ENCODE measurements around the gene GJC3. TPM values are rescaled to one million over a fixed set of nuclear protein-coding genes. Genes with fewer than 3 reads are reported as not detected.
A peak's percentile ranks its signal among the peaks of the same experiment; 100 is the strongest.

The GJC3 gene, protein sequence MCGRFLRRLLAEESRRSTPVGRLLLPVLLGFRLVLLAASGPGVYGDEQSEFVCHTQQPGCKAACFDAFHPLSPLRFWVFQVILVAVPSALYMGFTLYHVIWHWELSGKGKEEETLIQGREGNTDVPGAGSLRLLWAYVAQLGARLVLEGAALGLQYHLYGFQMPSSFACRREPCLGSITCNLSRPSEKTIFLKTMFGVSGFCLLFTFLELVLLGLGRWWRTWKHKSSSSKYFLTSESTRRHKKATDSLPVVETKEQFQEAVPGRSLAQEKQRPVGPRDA
- total RNA-seq: not detected
- total RNA-seq (2013): not detected

DNA sequence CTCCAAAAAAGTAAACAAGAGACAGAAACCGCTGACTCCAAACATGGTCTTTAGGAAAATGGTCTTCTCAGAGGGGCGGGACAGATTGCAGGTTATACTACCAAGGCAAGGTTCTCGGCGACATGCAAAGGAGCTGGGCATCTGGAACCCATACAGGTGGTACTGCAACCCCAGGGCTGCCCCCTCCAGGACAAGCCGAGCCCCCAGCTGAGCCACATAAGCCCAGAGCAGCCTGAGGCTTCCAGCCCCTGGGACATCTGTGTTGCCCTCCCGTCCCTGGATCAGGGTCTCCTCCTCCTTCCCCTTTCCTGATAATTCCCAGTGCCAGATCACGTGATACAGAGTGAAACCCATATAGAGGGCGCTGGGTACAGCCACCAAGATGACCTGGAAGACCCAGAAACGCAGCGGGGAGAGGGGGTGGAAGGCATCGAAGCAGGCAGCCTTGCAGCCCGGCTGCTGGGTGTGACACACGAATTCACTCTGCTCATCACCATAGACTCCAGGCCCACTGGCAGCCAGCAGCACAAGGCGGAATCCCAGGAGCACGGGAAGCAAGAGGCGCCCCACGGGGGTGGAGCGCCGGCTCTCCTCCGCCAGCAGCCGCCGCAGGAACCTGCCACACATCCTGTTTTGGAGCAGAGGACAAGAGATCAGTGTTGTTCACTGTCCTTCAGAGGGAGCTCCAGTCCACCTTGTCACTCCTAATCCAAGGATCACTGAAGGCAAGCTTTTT is at the start of gene GJC3:
Gene GJC3 (minus strand): TSS at position 627 of the 736 bp plus-strand sequence. CDS start 0 bp downstream, at position 627.
- H3K4me3 Mint-ChIP-seq: no peak within 1 kb of the TSS
- 21% methylated on average over 21 of the region's 22 CpGs for WGBS (ENCODE audit: insufficient coverage)
- H3K36me3 ChIP-seq (ENCODE audit: control insufficient read depth, insufficient read depth, low read length): no peaks in the 10 kb centered on the region
- H3K4me1 Mint-ChIP-seq: peaks cover 0 to 5% of the 10 kb centered on the region in 2 donors
- H3K27me3 Mint-ChIP-seq (ENCODE audit: low read depth in 2 of 2): peaks cover 49 to 68% of the 10 kb centered on the region in 2 donors
- peak in 2 of 3 donors; percentile 44 to 57 for ATAC-seq
- H3K9me3 ChIP-seq (ENCODE audit: control insufficient read depth, insufficient read depth, low read length): no peaks in the 10 kb centered on the region
- DNase-seq: peak in 1 of 2 donors; percentile 65
- peaks cover 6% of the 10 kb centered on the region for H3K4me1 ChIP-seq (ENCODE audit: control insufficient read depth, insufficient read depth, low read length)
- H3K27me3 ChIP-seq (ENCODE audit: control insufficient read depth, insufficient read depth, low read length): peaks cover 8% of the 10 kb centered on the region
- intact Hi-C loops (cut with micrococcal nuclease): no loop called here
- H3K9me3 Mint-ChIP-seq: no peaks in the 10 kb centered on the region
- no peaks in the 10 kb centered on the region for H3K36me3 Mint-ChIP-seq
- TF ChIP-seq, protein P1, sequence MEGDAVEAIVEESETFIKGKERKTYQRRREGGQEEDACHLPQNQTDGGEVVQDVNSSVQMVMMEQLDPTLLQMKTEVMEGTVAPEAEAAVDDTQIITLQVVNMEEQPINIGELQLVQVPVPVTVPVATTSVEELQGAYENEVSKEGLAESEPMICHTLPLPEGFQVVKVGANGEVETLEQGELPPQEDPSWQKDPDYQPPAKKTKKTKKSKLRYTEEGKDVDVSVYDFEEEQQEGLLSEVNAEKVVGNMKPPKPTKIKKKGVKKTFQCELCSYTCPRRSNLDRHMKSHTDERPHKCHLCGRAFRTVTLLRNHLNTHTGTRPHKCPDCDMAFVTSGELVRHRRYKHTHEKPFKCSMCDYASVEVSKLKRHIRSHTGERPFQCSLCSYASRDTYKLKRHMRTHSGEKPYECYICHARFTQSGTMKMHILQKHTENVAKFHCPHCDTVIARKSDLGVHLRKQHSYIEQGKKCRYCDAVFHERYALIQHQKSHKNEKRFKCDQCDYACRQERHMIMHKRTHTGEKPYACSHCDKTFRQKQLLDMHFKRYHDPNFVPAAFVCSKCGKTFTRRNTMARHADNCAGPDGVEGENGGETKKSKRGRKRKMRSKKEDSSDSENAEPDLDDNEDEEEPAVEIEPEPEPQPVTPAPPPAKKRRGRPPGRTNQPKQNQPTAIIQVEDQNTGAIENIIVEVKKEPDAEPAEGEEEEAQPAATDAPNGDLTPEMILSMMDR (IDR thresholded peaks at IDR 0.05): no peak
- no peak within 1 kb of the TSS for H3K4me3 ChIP-seq (ENCODE audit: low read length)
- no peak within 1 kb of the TSS for H3K27ac Mint-ChIP-seq
- H3K27ac ChIP-seq (ENCODE audit: low read length): no peak within 1 kb of the TSS

DNA sequence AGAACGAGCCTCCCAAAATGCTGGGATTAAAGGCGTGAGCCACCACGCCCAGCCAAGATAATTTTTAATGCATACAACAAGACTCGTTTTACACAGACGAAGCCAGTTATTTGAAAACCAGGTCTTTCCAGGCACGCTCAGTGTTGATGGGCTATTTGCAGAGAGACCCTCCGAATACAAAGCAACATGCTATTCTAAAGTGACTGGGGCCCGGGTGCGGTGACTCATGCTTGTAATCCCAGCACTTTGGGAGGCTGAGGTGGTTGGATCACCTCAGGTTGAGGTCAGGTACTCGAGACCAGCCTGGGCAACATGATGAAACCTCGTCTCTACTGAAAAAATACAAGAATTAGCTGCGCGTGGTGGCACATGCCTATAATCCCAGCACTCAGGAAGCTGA is 47.2 kb upstream of the GJC3 start:
- no peaks in the 10 kb centered on the region for H3K9me3 ChIP-seq (ENCODE audit: control insufficient read depth, insufficient read depth, low read length)
- 85% methylated on average over 13 of the region's 13 CpGs for WGBS (ENCODE audit: insufficient coverage)
- intact Hi-C loops (cut with micrococcal nuclease): no loop called here

DNA sequence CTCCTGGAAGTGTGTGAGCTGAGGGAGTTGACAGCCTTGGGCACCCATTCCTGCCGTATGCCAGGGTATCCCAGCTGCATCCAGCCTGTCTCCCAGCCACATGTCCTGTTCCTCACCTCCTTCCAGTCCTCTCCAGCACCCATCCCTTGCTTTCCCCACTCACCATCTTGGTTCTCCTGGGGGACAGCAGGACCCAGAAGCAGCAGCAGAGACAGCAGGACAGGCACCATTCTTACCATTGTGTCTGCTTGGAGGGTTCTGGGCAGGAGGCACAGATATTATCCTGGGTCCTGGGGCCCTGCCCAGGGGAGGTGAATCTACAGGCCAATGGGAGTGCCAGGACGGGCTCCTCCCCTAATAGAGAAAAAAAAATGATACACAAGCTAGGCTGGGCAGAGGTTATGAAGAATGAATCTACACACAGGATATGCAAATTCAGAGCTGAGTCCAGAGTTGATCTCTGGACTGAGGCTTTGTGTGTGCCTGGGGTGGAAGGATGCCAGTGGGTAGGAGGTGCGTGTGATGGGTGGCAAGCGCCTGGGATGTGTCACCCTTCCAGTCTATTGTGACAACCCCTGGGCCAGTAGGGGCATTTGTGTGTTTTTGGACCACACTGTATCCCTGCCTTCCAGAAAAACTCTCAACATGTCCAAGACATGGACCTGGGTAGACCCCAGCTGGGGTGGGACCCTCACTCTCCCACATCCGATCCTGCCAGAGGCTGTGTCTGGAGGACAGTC is 46.5 kb upstream of the GJC3 start, which contains the start of gene AZGP1:
Gene AZGP1 (minus strand): TSS at position 250 of the 740 bp plus-strand sequence. CDS start 11 bp downstream, at position 239.
- Histone ChIP-seq H3K4me3 (ENCODE audit: low read length) (no peak within 1 kb of the TSS), H3K27ac (ENCODE audit: low read length) (no peak within 1 kb of the TSS), H3K36me3 (ENCODE audit: control insufficient read depth, insufficient read depth, low read length) (no peaks in the 10 kb centered on the region), H3K4me1 (ENCODE audit: control insufficient read depth, insufficient read depth, low read length) (peaks cover 3% of the 10 kb centered on the region), H3K9me3 (ENCODE audit: control insufficient read depth, insufficient read depth, low read length) (no peaks in the 10 kb centered on the region), H3K27me3 (ENCODE audit: control insufficient read depth, insufficient read depth, low read length) (no peaks in the 10 kb centered on the region)
- Mint-ChIP-seq H3K36me3 (no peaks in the 10 kb centered on the region), H3K27me3 (ENCODE audit: low read depth in 2 of 2) (peaks cover 26 to 40% of the 10 kb centered on the region in 2 donors), H3K9me3 (no peaks in the 10 kb centered on the region), H3K27ac (peak within 1 kb of the TSS in 1 of 2 donors; percentile 62), H3K4me1 (peaks cover 0 to 6% of the 10 kb centered on the region in 2 donors), H3K4me3 (no peak within 1 kb of the TSS)
- no peak for ATAC-seq
- intact Hi-C loops (cut with micrococcal nuclease): no loop called here
- TF ChIP-seq, protein P1 (IDR thresholded peaks at IDR 0.05): no peak
- 79% methylated on average over 5 of the region's 5 CpGs for WGBS (ENCODE audit: insufficient coverage)
- DNase-seq: no peak

More for the DNA sequence above, 47.2 kb upstream of the GJC3 start:
- ATAC-seq (no peak), DNase-seq (no peak)
- Mint-ChIP-seq H3K27me3 (ENCODE audit: low read depth in 2 of 2) (peaks cover 25 to 38% of the 10 kb centered on the region in 2 donors), H3K9me3 (no peaks in the 10 kb centered on the region), H3K36me3 (no peaks in the 10 kb centered on the region), H3K4me3 (no peak overlapping the region), H3K4me1 (peaks cover 0 to 6% of the 10 kb centered on the region in 2 donors), H3K27ac (no peak overlapping the region)
- Histone ChIP-seq H3K27me3 (ENCODE audit: control insufficient read depth, insufficient read depth, low read length) (no peaks in the 10 kb centered on the region), H3K27ac (ENCODE audit: low read length) (no peak overlapping the region), H3K4me1 (ENCODE audit: control insufficient read depth, insufficient read depth, low read length) (peaks cover 3% of the 10 kb centered on the region), H3K4me3 (ENCODE audit: low read length) (no peak overlapping the region), H3K36me3 (ENCODE audit: control insufficient read depth, insufficient read depth, low read length) (no peaks in the 10 kb centered on the region)
- TF ChIP-seq, protein P1 (IDR thresholded peaks at IDR 0.05): no peak

All from natural killer cell (primary cell).